Glutamatergic neuron (in vitro differentiated cells): ENCODE data around the gene ZDHHC3. TPM values are rescaled to one million over a fixed set of nuclear protein-coding genes. Genes with fewer than 3 reads are reported as not detected.

Source experiments
- DNase-seq: peaks from one replicate; pipeline ENCODE4 v3.0.0; 2022
- H3K27ac Mint-ChIP-seq: one replicate; pipeline ENCODE4 v1.8.0; 2020; ENCODE audit warnings: mild to moderate bottlenecking, mixed read lengths, inconsistent platforms; ENCODE audit not compliant: unreplicated experiment
- H3K27me3 Mint-ChIP-seq: one replicate; pipeline ENCODE4 v1.8.0; 2020; ENCODE audit warnings: mild to moderate bottlenecking, moderate library complexity, mixed read lengths, inconsistent platforms; ENCODE audit not compliant: unreplicated experiment
- H3K36me3 Mint-ChIP-seq: one replicate; pipeline ENCODE4 v1.8.0; 2020; ENCODE audit warnings: mild to moderate bottlenecking, mixed read lengths, inconsistent platforms; ENCODE audit not compliant: unreplicated experiment
- H3K4me1 Mint-ChIP-seq: one replicate; pipeline ENCODE4 v1.8.0; 2020; ENCODE audit warnings: mild to moderate bottlenecking, low read depth, mixed read lengths, inconsistent platforms; ENCODE audit not compliant: unreplicated experiment
- H3K4me3 Mint-ChIP-seq: one replicate; pipeline ENCODE4 v1.8.0; 2020; ENCODE audit warnings: mild to moderate bottlenecking, mixed read lengths, inconsistent platforms; ENCODE audit not compliant: unreplicated experiment
- H3K9me3 Mint-ChIP-seq: one replicate; pipeline ENCODE4 v1.8.0; 2020; ENCODE audit warnings: mild to moderate bottlenecking, moderate library complexity, mixed read lengths, inconsistent platforms; ENCODE audit not compliant: unreplicated experiment
- total RNA-seq: library from RNA; stranded (reverse); fragmentation: NEBNext Ultra II Directional; extraction: Animal tissue kit (Norgen Biotek cat#: 25700); gene quantifications from one replicate; pipeline ENCODE4 v1.2.1, GENCODE V29; 2021; ENCODE audit not compliant: unreplicated experiment
- TF ChIP-seq, protein P1 (sequence below): fragments of 200-600 bp; sonication (generic); IDR thresholded peaks from one replicate; pipeline ENCODE4 v1.5.0; 2021; ENCODE audit not compliant: partially characterized antibody, unreplicated experiment

The ZDHHC3 gene
- total RNA-seq, 1 donor from 2014 or later, result 52.4 TPM

DNA sequence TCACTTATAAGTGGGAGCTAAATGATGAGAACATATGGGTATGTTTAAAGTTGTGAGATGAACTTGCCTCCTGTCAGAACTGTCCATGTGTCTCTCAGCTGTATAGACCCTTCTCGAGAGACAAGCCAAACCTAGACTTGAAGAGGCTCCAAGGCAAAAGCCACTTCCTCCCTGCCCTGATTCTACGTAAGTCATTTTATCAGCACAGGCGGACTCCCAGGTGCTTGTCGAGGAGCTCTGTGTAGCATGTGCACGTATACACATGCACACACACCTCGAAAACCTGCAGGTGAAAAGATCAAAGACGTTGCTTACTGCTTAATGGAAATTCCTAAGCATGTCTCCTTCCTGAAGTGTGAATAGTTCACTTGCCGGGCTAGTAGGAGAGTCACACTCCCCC lies 44.6 kb upstream of the ZDHHC3 start:
- peaks cover 2% of the 10 kb centered on the region for H3K27me3 Mint-ChIP-seq
- TF ChIP-seq, protein P1, sequence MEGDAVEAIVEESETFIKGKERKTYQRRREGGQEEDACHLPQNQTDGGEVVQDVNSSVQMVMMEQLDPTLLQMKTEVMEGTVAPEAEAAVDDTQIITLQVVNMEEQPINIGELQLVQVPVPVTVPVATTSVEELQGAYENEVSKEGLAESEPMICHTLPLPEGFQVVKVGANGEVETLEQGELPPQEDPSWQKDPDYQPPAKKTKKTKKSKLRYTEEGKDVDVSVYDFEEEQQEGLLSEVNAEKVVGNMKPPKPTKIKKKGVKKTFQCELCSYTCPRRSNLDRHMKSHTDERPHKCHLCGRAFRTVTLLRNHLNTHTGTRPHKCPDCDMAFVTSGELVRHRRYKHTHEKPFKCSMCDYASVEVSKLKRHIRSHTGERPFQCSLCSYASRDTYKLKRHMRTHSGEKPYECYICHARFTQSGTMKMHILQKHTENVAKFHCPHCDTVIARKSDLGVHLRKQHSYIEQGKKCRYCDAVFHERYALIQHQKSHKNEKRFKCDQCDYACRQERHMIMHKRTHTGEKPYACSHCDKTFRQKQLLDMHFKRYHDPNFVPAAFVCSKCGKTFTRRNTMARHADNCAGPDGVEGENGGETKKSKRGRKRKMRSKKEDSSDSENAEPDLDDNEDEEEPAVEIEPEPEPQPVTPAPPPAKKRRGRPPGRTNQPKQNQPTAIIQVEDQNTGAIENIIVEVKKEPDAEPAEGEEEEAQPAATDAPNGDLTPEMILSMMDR, result no peak
- no peak for DNase-seq
- peaks cover 10% of the 10 kb centered on the region for H3K4me1 Mint-ChIP-seq
- no peaks in the 10 kb centered on the region for H3K36me3 Mint-ChIP-seq
- no peak overlapping the region for H3K27ac Mint-ChIP-seq
- peaks cover 2% of the 10 kb centered on the region for H3K9me3 Mint-ChIP-seq
- no peak overlapping the region for H3K4me3 Mint-ChIP-seq

DNA sequence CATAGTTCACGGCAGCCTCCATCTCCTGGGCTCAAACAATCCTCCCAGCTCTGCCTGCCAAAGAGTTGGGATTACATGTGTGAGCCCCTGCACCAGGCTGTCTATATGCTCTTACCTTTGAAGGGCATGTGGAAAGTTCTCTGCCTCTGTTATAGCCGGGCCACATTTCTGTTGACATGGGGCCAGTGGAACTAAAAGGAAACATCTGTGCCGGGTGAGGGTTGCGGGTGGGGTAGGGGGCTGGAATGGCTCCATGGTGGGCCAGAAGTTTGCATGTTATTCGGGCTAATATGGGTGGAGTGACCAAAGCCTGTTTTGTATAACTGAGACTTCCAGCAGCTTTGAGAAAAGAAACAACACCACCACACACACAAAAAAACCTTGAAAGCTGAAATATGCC lies 41.8 kb upstream of the ZDHHC3 start:
- TF ChIP-seq, protein P1, result no peak
- H3K4me3 Mint-ChIP-seq, result no peak overlapping the region
- peaks cover 2% of the 10 kb centered on the region for H3K9me3 Mint-ChIP-seq
- peaks cover 8% of the 10 kb centered on the region for H3K4me1 Mint-ChIP-seq
- no peak overlapping the region for H3K27ac Mint-ChIP-seq
- no peak for DNase-seq
- no peaks in the 10 kb centered on the region for H3K36me3 Mint-ChIP-seq
- H3K27me3 Mint-ChIP-seq, result peaks cover 2% of the 10 kb centered on the region

DNA sequence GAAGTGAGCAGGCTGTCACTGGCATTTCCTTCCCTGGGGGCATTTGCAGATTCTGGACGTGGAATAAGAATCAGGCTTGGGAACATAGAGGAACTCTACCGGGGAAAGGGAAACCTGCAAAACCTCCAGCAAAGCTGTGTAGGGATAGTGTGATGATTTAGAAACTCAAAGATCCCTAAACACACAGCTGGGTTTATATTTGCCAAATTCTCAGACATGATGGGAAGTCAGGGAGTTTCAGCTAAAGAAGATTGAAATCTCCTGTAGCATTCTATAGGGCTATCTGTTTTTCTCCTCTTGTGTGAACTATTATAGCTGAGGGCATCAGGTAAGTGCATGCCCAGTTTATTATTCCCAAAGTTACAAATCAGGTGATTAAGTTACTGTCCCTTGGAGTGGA lies 40.9 kb upstream of the ZDHHC3 start:
- no peak for DNase-seq
- H3K36me3 Mint-ChIP-seq, result no peaks in the 10 kb centered on the region
- peaks cover 2% of the 10 kb centered on the region for H3K27me3 Mint-ChIP-seq
- peaks cover 2% of the 10 kb centered on the region for H3K9me3 Mint-ChIP-seq
- H3K27ac Mint-ChIP-seq, result no peak overlapping the region
- TF ChIP-seq, protein P1, result no peak
- H3K4me3 Mint-ChIP-seq, result no peak overlapping the region
- H3K4me1 Mint-ChIP-seq, result peaks cover 11% of the 10 kb centered on the region

DNA sequence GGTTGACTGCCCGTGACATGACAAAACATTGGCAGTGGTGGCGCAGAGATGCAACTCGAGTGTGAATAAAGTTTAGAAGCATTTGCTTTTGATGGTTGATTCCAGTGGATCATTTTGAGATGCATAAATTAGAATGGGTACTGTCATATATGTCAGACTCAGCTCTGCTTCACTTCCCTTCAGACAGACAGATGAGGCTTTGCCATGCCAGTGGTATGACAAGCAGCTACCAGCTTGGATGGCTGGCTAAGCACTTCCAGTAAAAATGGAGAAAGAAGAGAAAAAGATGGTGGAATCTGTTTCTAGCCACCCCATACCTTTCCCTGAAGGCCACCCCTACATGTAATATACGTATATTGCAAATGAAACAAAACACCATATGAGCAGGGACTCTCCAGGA lies 36.6 kb upstream of the ZDHHC3 start:
- DNase-seq, result no peak
- Mint-ChIP-seq H3K9me3 (no peaks in the 10 kb centered on the region), H3K27me3 (no peaks in the 10 kb centered on the region), H3K36me3 (no peaks in the 10 kb centered on the region), H3K4me3 (no peak overlapping the region), H3K27ac (no peak overlapping the region), H3K4me1 (peaks cover 13% of the 10 kb centered on the region)
- TF ChIP-seq, protein P1, result no peak

DNA sequence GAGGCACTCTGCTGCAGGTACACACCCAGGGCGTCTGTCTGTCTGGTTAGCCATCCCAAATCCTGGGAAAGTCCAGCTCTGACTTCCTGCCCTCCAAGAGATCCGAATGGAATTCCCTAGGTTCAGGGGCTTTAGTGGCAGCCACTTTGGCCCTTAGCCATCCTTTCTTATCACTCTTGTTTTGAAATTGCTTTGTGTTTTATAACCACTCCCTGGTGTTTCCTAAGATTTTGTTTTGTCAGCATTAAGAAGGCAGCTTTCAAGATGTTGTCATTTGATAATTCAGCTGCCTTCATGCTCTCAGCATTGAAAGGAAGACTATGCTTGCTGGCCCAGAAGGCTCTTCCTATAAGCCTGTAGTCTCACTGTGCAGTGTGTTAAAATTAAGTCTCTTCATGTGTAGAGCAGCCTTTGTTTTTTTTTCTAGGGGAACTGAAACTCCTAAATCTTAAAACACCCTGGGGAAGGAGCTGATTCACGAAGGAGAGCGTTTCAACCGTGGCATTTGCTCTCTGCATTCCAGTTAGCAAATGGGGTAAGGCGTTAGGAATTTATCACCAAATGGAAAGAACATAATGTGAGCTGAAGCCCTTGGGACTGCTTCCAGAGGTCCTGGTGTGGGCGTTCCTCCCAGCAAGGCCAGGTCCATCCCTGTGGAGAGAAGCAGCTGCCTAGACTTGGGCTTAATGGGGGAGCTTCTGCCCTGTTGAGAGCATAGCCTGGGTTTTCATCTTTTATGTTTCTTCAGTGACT lies 36.0 kb upstream of the ZDHHC3 start:
- no peak for DNase-seq
- peaks cover 13% of the 10 kb centered on the region for H3K4me1 Mint-ChIP-seq
- TF ChIP-seq, protein P1, result no peak
- no peak overlapping the region for H3K4me3 Mint-ChIP-seq
- no peaks in the 10 kb centered on the region for H3K9me3 Mint-ChIP-seq
- H3K27me3 Mint-ChIP-seq, result no peaks in the 10 kb centered on the region
- H3K27ac Mint-ChIP-seq, result no peak overlapping the region
- H3K36me3 Mint-ChIP-seq, result peaks cover 3% of the 10 kb centered on the region
